GM18526 (cell line): ENCODE measurements around the gene FXYD4.

Source experiments
- POLR2A ChIP-seq: IDR thresholded peaks from 3 replicates; pipeline ENCODE4 v1.6.1; 2011; ENCODE audit not compliant: insufficient read length; ENCODE audit errors: extremely low read depth

The FXYD4 gene

GRCh38 chr10:43371418-43371817 is at the start of gene FXYD4:
FXYD4 (plus strand) TSS chr10:43371636; CDS start chr10:43373747, 2,111 bp downstream.
- no peak for TF ChIP-seq POLR2A

GRCh38 chr10:43322331-43322730 is 49.1 kb upstream of the FXYD4 start:
- no peak for TF ChIP-seq POLR2A

- TF ChIP-seq POLR2A, result no peak
Measured at GRCh38 chr10:43322769-43323168, 48.7 kb upstream of the FXYD4 start.

GRCh38 chr10:43323245-43323644 is 48.2 kb upstream of the FXYD4 start:
- TF ChIP-seq POLR2A, result no peak

- TF ChIP-seq POLR2A, result no peak
Measured at GRCh38 chr10:43324876-43325275, 46.6 kb upstream of the FXYD4 start.

- TF ChIP-seq POLR2A, result no peak
Measured at GRCh38 chr10:43327171-43327570, 44.3 kb upstream of the FXYD4 start.

- no peak for TF ChIP-seq POLR2A
Measured at GRCh38 chr10:43327986-43328385, 43.5 kb upstream of the FXYD4 start.

- TF ChIP-seq POLR2A, result no peak
Measured at GRCh38 chr10:43333653-43334052, 37.8 kb upstream of the FXYD4 start.

GRCh38 chr10:43336061-43336460 is 35.4 kb upstream of the FXYD4 start:
- TF ChIP-seq POLR2A, result no peak

GRCh38 chr10:43336641-43337318 is 34.7 kb upstream of the FXYD4 start:
- no peak for TF ChIP-seq POLR2A

- no peak for TF ChIP-seq POLR2A
Measured at GRCh38 chr10:43338117-43338516, 33.3 kb upstream of the FXYD4 start.

- TF ChIP-seq POLR2A, result no peak
Measured at GRCh38 chr10:43339136-43339535, 32.3 kb upstream of the FXYD4 start.

GRCh38 chr10:43340101-43340500 is 31.3 kb upstream of the FXYD4 start:
- no peak for TF ChIP-seq POLR2A

GRCh38 chr10:43340619-43341018 is 30.8 kb upstream of the FXYD4 start:
- no peak for TF ChIP-seq POLR2A

- TF ChIP-seq POLR2A, result no peak
Measured at GRCh38 chr10:43341450-43341849, 30.0 kb upstream of the FXYD4 start.

- no peak for TF ChIP-seq POLR2A
Measured at GRCh38 chr10:43342279-43343125, 28.9 kb upstream of the FXYD4 start.
